H1 (cell line): ENCODE data around the gene NMUR1. TPM values are rescaled to one million over a fixed set of nuclear protein-coding genes. Genes with fewer than 3 reads are reported as not detected.

Source experiments
- CTCF ChIA-PET: fragments of 300-600 bp; sonication (Branson Sonifier 250); formaldehyde crosslinking; loops from one replicate; lab custom pipeline; 2021; ENCODE audit not compliant: partially characterized antibody; lab: Charles Lee
- POLR2A ChIA-PET: fragments of 300-600 bp; sonication (Branson Sonifier 250); formaldehyde crosslinking; loops from one replicate; lab custom pipeline; 2021; ENCODE audit warnings: inconsistent platforms; ENCODE audit not compliant: partially characterized antibody; lab: Charles Lee
- DNase-seq, 2 experiments: peaks; one replicate each; pipeline versions ENCODE4 v3.0.0 to v3.0.0-alpha.2; 2010 to 2022; ENCODE audit warnings: low spot score in 2 of 2, low read depth in 1 of 2, mixed read lengths in 1 of 2
- FAIRE-seq: peaks from 2 replicates; lab custom pipeline; 2011; peaks lifted over from hg19 to GRCh38; lab: Jason Lieb, UNC
- H2AFZ ChIP-seq: 2 replicates; pipeline ENCODE4 v1.8.1; 2012; ENCODE audit warnings: low read length, inconsistent platforms
- H2AK5ac ChIP-seq: 2 replicates; pipeline ENCODE4 v1.6.1; 2013; ENCODE audit warnings: low read depth, low read length
- H2BK120ac ChIP-seq: replicated peaks from 2 replicates; pipeline ENCODE3; 2013; ENCODE audit warnings: low read depth, low read length, inconsistent platforms
- H2BK12ac ChIP-seq: 2 replicates; pipeline ENCODE4 v1.6.1; 2013; ENCODE audit warnings: low read depth, low read length
- H2BK15ac ChIP-seq: 2 replicates; pipeline ENCODE4 v1.6.1; 2013; ENCODE audit warnings: low read length
- H2BK20ac ChIP-seq: 2 replicates; pipeline ENCODE4 v1.6.1; 2013; ENCODE audit warnings: low read length
- H2BK5ac ChIP-seq: 2 replicates; pipeline ENCODE4 v1.6.1; 2013; ENCODE audit warnings: low read depth, low read length
- H3K14ac ChIP-seq: 2 replicates; pipeline ENCODE4 v1.6.1; 2013; ENCODE audit warnings: inconsistent platforms; ENCODE audit not compliant: insufficient read length
- H3K18ac ChIP-seq: 2 replicates; pipeline ENCODE4 v1.6.1; 2013; ENCODE audit warnings: low read length; ENCODE audit errors: extremely low read depth
- H3K23ac ChIP-seq: 2 replicates; pipeline ENCODE4 v1.6.1; 2013; ENCODE audit warnings: inconsistent platforms; ENCODE audit not compliant: insufficient read length
- H3K23me2 ChIP-seq: 2 replicates; pipeline ENCODE4 v1.6.1; 2013; ENCODE audit warnings: low read depth, low read length
- H3K27ac ChIP-seq: 2 replicates; pipeline ENCODE4 v1.6.1; 2011; ENCODE audit warnings: low read depth, low read length, inconsistent platforms
- H3K27me3 ChIP-seq, 4 experiments: replicated peaks in 1 of 4; 1 replicate in 1 of 4; 2 replicates in 3 of 4; pipeline versions ENCODE4 v1.6.1 to v1.8.1; 2011 to 2013; ENCODE audit warnings: low read length in 3 of 4, mild to moderate bottlenecking in 3 of 4, inconsistent platforms in 2 of 4, mixed read lengths in 2 of 4, moderate library complexity in 1 of 4; ENCODE audit not compliant: control insufficient read depth in 3 of 4, insufficient read depth in 3 of 4; ENCODE audit errors: extremely low read depth in 1 of 4
- H3K36me3 ChIP-seq, 4 experiments: 2 replicates each; pipeline versions ENCODE4 v1.6.1 to v1.8.1; 2011 to 2013; ENCODE audit warnings: mild to moderate bottlenecking in 4 of 4, low read length in 3 of 4, moderate library complexity in 2 of 4, control low read depth in 1 of 4, inconsistent platforms in 1 of 4; ENCODE audit not compliant: insufficient read depth in 4 of 4, control insufficient read depth in 2 of 4
- H3K4ac ChIP-seq: replicated peaks from 2 replicates; pipeline ENCODE3; 2013; ENCODE audit warnings: low read length, low read depth, mixed read lengths, inconsistent platforms; ENCODE audit not compliant: insufficient read length
- H3K4me1 ChIP-seq, 4 experiments: replicated peaks in 1 of 4; 1 replicate in 1 of 4; 2 replicates in 3 of 4; pipeline versions ENCODE4 v1.6.1 to v1.8.1; 2011 to 2013; ENCODE audit warnings: low read length in 3 of 4, inconsistent platforms in 2 of 4, mixed read lengths in 1 of 4; ENCODE audit not compliant: insufficient read depth in 4 of 4, control insufficient read depth in 3 of 4
- H3K4me2 ChIP-seq, 2 experiments: 2 replicates each; pipeline versions ENCODE4 v1.6.1 to v1.8.1; 2011 to 2013; ENCODE audit warnings: low read depth in 2 of 2, low read length in 2 of 2, control low read depth in 1 of 2, inconsistent platforms in 1 of 2, mild to moderate bottlenecking in 1 of 2; ENCODE audit not compliant: insufficient read depth in 1 of 2
- H3K4me3 ChIP-seq, 4 experiments: fragments of 200-600, 300-600 bp in 1 of 4; sonication (generic), shearing (Covaris generic), sonication (Bioruptor Twin) in 1 of 4; 2 replicates each; pipeline versions ENCODE4 v1.5.1 to v1.8.1; 2011 to 2016; ENCODE audit warnings: low read length in 4 of 4, low read depth in 3 of 4, control low read depth in 2 of 4, inconsistent platforms in 2 of 4, mild to moderate bottlenecking in 2 of 4, mixed read lengths in 1 of 4, moderate library complexity in 1 of 4; ENCODE audit not compliant: insufficient read depth in 2 of 4; ENCODE audit errors: extremely low read depth in 1 of 4
- H3K56ac ChIP-seq: replicated peaks from 2 replicates; pipeline ENCODE3; 2013; ENCODE audit warnings: low read depth, mild to moderate bottlenecking, mixed read lengths, low read length, inconsistent platforms; ENCODE audit not compliant: insufficient read length
- H3K79me1 ChIP-seq: 2 replicates; pipeline ENCODE4 v1.6.1; 2013; ENCODE audit warnings: low read depth, low read length, control low read depth
- H3K79me2 ChIP-seq, 2 experiments: 2 replicates each; pipeline versions ENCODE4 v1.6.1 to v1.8.1; 2012 to 2013; ENCODE audit warnings: low read length in 2 of 2, mild to moderate bottlenecking in 2 of 2, inconsistent platforms in 1 of 2; ENCODE audit not compliant: insufficient read depth in 2 of 2, control insufficient read depth in 1 of 2
- H3K9ac ChIP-seq, 4 experiments: replicated peaks in 1 of 4; 1 replicate in 1 of 4; 2 replicates in 3 of 4; pipeline versions ENCODE4 v1.6.1 to v1.8.1; 2011 to 2013; ENCODE audit warnings: low read depth in 3 of 4, low read length in 3 of 4, control low read depth in 2 of 4, mild to moderate bottlenecking in 2 of 4, moderate library complexity in 2 of 4, inconsistent platforms in 1 of 4; ENCODE audit errors: extremely low read depth in 1 of 4
- H3K9me3 ChIP-seq, 2 experiments: 2 replicates each; pipeline versions ENCODE4 v1.6.1 to v1.8.1; 2012 to 2013; ENCODE audit warnings: mild to moderate bottlenecking in 2 of 2, moderate library complexity in 2 of 2, control low read depth in 1 of 2, inconsistent platforms in 1 of 2, low read depth in 1 of 2, low read length in 1 of 2, mixed read lengths in 1 of 2; ENCODE audit not compliant: insufficient read depth in 2 of 2
- H4K20me1 ChIP-seq, 2 experiments: replicated peaks in 1 of 2; 2 replicates each; pipeline versions ENCODE3 to v1.8.1; 2011 to 2013; ENCODE audit warnings: inconsistent platforms in 2 of 2, low read length in 2 of 2, mild to moderate bottlenecking in 1 of 2; ENCODE audit not compliant: insufficient read depth in 2 of 2, control insufficient read depth in 1 of 2
- H4K5ac ChIP-seq: 2 replicates; pipeline ENCODE4 v1.6.1; 2013; ENCODE audit warnings: low read length, low read depth, mixed read lengths, inconsistent platforms; ENCODE audit not compliant: insufficient read length
- H4K8ac ChIP-seq: 2 replicates; pipeline ENCODE4 v1.8.0; 2013; ENCODE audit warnings: mild to moderate bottlenecking, moderate library complexity, low read length, inconsistent platforms; ENCODE audit not compliant: insufficient read depth; ENCODE audit errors: extremely low read depth
- H4K91ac ChIP-seq: replicated peaks from 2 replicates; pipeline ENCODE3; 2013; ENCODE audit warnings: low read length, mixed read lengths, inconsistent platforms; ENCODE audit not compliant: insufficient read length
- CHD2 ChIP-seq: IDR thresholded peaks from 2 replicates; pipeline ENCODE4 v1.6.1; 2012; ENCODE audit warnings: low read length, improper control_type of control experiment
- NRF1 ChIP-seq: IDR thresholded peaks from 2 replicates; pipeline ENCODE4 v1.6.1; 2011; ENCODE audit warnings: mild to moderate bottlenecking, low read depth, low read length, improper control_type of control experiment
- polyA plus RNA-seq, 7 experiments: library from polyadenylated mRNA; depleted of rRNA in 3 of 7; stranded (reverse) in 5 of 7; unstranded in 2 of 7; fragments of >200 nt in 5 of 7; fragments of 200-250 nt in 2 of 7; gene quantifications; 1 replicate in 5 of 7; 2 replicates in 1 of 7; 4 replicates in 1 of 7; pipeline versions ENCODE4 v1.2.1 to v1.2.3, GENCODE V29; 2011 to 2013; ENCODE audit warnings: missing spikeins in 2 of 7, mixed read lengths in 2 of 7
- total RNA-seq: library from RNA; stranded (reverse); fragmentation: NEBNext Ultra II Directional; extraction: Animal tissue kit (Norgen Biotek cat#: 25700); gene quantifications from 2 replicates; pipeline ENCODE4 v1.2.1, GENCODE V29; 2021

Gene NMUR1
- total and polyA plus RNA-seq, 2 of the 8 experiments (the other 6 are each of a cell fraction or from before 2014, with no cell fraction given): 0.56 to 1.5 TPM

DNA sequence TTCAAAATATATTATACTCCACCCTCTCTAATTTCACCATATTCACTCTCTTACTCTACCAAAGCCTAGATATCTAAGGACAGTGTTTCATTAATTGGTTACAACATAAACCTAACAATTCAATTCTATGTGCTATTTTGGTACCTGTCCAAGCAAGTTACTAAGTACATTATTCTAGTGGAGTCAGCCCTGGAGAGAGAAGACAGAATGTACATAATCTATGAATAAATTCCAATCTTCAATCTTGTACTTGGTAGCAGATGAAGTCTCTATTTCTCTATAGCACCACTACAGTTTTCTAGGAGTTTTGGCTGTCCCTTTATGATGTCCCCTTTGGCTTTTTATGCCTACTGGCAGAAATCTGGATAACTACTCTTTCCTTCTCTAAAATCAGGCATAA, 27.6 kb downstream of the NMUR1 start:
- H2BK5ac ChIP-seq: no peak overlapping the region
- no peak overlapping the region for H3K23ac ChIP-seq
- no peak overlapping the region for H2BK20ac ChIP-seq
- H3K9me3 ChIP-seq: no peaks in the 10 kb centered on the region
- TF ChIP-seq NRF1 (no peak), CHD2 (no peak)
- TF ChIP-seq, all 59 proteins: peak for 0
- Histone ChIP-seq H4K20me1 (no peaks in the 10 kb centered on the region), H3K4me3 (no peak overlapping the region), H3K79me1 (no peaks in the 10 kb centered on the region), H2BK120ac (no peak overlapping the region), H3K23me2 (no peaks in the 10 kb centered on the region), H3K27ac (no peak overlapping the region), H4K91ac (no peak overlapping the region), H2BK12ac (no peak overlapping the region), H3K4me2 (no peak overlapping the region), H3K9ac (no peak overlapping the region), H2AK5ac (no peak overlapping the region), H3K4ac (no peak overlapping the region), H3K56ac (no peak overlapping the region), H3K4me1 (no peaks in the 10 kb centered on the region), H3K27me3 (no peaks in the 10 kb centered on the region), H4K8ac (no peak overlapping the region), H3K79me2 (no peaks in the 10 kb centered on the region), H2BK15ac (no peak overlapping the region), H2AFZ (no peak overlapping the region), H4K5ac (no peak overlapping the region), H3K18ac (no peak overlapping the region), H3K14ac (no peak overlapping the region), H3K36me3 (peaks cover 0 to 24% (median 6%) of the 10 kb centered on the region in 4 experiments; a peak in 4 of 8 replicates)
- no peak for FAIRE-seq
- DNase-seq: no peak
- ChIA-PET POLR2A (interaction anchor here (2.4 kb wide), 1 partner anchor 38 kb away, joined by 10 read pairs; the partner anchor contains the start of gene NCL), CTCF (interaction anchor here (1.1 kb wide), 1 partner anchor 99 kb away, joined by 3 read pairs; no protein-coding TSS in a partner anchor)
